LNCaP clone FGC (cell line): ENCODE measurements around the gene FFAR3.

ENCODE experiments used
- DNase-seq: peaks from one replicate; pipeline ENCODE4 v3.0.0-alpha.2; 2011; ENCODE audit warnings: low read depth
- H3K4me3 ChIP-seq: 2 replicates; pipeline ENCODE4 v1.5.1; 2011; ENCODE audit warnings: mild to moderate bottlenecking, low read depth, low read length, control low read depth
- TF ChIP-seq, protein P1 (sequence below): IDR thresholded peaks from 2 replicates; pipeline ENCODE4 v1.5.1; 2012; ENCODE audit warnings: mild to moderate bottlenecking; ENCODE audit not compliant: control insufficient read depth, insufficient read depth; ENCODE audit errors: extremely low read depth

FFAR3 gene, protein sequence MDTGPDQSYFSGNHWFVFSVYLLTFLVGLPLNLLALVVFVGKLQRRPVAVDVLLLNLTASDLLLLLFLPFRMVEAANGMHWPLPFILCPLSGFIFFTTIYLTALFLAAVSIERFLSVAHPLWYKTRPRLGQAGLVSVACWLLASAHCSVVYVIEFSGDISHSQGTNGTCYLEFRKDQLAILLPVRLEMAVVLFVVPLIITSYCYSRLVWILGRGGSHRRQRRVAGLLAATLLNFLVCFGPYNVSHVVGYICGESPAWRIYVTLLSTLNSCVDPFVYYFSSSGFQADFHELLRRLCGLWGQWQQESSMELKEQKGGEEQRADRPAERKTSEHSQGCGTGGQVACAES

GRCh38 chr19:35357867-35358573, at the start of gene FFAR3:
Gene FFAR3, plus strand, starts transcription at chr19:35358460. Its CDS starts 431 bp downstream, at chr19:35358891.
- no peak for DNase-seq
- H3K4me3 ChIP-seq = no peak within 1 kb of the TSS
- TF ChIP-seq, protein P1, sequence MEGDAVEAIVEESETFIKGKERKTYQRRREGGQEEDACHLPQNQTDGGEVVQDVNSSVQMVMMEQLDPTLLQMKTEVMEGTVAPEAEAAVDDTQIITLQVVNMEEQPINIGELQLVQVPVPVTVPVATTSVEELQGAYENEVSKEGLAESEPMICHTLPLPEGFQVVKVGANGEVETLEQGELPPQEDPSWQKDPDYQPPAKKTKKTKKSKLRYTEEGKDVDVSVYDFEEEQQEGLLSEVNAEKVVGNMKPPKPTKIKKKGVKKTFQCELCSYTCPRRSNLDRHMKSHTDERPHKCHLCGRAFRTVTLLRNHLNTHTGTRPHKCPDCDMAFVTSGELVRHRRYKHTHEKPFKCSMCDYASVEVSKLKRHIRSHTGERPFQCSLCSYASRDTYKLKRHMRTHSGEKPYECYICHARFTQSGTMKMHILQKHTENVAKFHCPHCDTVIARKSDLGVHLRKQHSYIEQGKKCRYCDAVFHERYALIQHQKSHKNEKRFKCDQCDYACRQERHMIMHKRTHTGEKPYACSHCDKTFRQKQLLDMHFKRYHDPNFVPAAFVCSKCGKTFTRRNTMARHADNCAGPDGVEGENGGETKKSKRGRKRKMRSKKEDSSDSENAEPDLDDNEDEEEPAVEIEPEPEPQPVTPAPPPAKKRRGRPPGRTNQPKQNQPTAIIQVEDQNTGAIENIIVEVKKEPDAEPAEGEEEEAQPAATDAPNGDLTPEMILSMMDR = no peak

DNA sequence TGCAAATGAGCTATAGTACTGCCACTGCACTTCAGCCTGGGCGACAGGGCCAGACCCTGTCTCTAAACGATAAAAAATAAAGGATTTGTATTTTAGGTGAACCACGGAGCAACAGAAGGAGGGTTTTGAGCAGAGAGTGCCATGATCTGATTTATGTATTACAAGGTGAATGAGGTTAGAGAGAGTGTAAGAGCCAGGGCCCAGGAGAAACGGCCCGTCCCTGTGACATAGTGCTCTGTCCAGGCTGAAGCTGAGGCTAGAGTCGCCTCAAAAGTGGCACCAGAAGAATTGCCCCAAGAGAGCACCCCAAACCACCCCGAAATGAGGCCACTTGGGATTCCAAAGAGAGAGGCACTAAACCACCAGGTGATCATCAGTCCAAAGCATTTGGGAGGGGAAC, 49.4 kb upstream of the FFAR3 start:
- TF ChIP-seq, protein P1 = no peak
- H3K4me3 ChIP-seq = no peak overlapping the region
- DNase-seq = no peak

DNA sequence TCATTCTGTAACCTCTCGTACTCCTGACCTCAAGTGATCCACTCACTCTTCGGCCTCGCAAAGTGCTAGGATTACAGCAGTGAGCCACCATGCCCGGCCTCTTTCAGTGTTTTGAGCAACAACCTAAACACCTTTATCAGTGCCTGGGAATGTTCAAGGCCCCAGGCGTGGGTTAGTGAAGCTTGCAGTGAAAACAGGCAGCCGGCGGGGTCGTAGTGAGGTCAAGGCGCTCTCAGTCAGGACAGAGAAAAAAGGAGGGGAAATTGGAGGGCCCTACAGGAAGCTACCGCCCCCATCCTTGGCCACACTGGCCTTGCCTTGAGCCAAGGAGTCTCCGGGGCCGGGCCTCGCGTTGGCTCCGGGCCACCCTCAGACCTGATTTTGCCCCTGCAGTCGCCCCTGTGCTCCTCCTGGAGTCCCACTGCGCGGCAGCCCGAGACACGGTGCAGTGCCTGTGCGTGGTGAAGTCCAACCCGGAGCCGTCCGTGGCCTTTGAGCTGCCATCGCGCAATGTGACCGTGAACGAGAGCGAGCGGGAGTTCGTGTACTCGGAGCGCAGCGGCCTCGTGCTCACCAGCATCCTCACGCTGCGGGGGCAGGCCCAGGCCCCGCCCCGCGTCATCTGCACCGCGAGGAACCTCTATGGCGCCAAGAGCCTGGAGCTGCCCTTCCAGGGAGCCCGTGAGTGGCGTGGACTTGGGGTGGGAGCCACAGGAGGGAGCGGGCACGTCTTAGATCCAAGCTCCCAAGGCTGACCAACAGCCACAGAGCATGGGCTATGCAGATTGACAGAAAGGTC, 48.6 kb upstream of the FFAR3 start:
- DNase-seq = no peak
- TF ChIP-seq, protein P1 = no peak
- H3K4me3 ChIP-seq = no peak overlapping the region

DNA sequence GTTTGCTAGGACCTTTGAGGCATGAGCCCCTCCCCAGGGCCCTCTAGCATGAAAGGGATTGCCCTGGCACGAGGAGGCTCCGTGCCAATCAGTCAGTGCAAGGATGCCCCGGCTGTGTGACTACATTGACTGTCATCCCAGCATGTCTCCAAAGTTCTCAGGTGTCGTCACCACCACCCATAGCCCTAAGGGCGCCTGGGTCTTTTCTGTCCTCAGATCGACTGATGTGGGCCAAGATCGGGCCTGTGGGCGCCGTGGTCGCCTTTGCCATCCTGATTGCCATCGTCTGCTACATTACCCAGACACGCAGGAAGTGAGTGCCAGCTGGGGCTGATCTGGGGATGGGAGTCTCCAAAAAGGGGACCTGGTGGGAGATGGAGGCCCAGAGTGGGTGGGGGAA, 47.9 kb upstream of the FFAR3 start:
- TF ChIP-seq, protein P1 = no peak
- no peak for DNase-seq
- no peak overlapping the region for H3K4me3 ChIP-seq

DNA sequence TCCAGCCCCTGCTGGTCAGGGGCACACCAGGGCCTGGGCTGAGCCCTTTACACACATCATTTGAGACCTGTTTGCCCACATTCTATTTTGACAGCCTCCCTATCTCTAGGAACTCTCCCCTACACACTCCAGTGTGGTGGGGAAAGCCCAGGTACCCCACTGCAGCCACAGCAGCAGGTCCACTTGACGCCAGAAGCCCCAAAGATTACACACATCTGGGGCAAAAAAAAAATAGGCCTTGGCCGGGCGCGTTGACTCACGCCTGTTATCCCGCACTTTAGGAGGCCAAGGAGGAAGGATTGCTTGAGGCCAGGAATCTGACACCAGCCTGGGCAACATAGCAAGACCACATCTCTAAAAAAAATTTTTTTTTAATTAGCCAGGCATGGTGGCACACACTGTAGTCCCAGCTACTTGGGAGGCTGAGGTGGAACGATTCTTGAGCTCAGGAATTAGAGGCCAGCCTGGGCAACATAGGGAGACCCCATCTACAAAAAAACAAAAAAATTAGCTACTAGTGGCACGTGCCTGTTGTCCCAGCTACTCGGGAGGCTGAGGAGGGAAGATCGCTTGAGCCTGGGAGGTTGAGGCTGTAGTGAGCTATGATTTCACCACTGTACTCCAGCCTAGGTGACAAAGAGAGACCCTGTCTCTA, 47.3 kb upstream of the FFAR3 start:
- no peak for DNase-seq

More for the DNA sequence above, 47.3 kb upstream of the FFAR3 start:
- H3K4me3 ChIP-seq = no peak overlapping the region
- TF ChIP-seq, protein P1 = no peak
